GM18499 (cell line): ENCODE data around the gene TES.
A peak's percentile ranks its signal among the peaks of the same experiment; 100 is the strongest.

Experiments used
- ATAC-seq: cut with Tn5 transposase; IDR thresholded peaks from one replicate; pipeline ENCODE4 v1.9.1; 2021; ENCODE audit warnings: moderate number of reproducible peaks; ENCODE audit not compliant: insufficient read depth, unreplicated experiment

TES gene

DNA sequence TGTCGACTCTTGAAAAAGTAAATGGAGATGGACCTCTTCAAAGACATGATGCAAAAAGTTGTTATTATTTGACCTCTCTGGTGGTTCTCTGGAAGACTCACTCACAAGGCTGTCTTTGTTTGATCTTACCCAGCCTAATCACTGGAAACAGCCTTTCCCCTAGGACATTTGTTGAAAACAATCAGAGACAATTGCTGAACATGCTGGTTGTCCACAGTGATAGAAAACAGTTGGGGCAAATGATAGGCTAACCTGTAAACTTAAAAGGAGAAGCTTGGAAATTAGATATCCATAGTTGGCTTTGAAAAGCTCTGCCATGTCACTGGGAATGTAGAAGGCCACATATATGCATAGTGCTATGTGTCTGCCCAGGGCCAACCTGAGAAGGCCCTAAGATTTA, 22.9 kb upstream of the TES start:
- ATAC-seq, result no peak

DNA sequence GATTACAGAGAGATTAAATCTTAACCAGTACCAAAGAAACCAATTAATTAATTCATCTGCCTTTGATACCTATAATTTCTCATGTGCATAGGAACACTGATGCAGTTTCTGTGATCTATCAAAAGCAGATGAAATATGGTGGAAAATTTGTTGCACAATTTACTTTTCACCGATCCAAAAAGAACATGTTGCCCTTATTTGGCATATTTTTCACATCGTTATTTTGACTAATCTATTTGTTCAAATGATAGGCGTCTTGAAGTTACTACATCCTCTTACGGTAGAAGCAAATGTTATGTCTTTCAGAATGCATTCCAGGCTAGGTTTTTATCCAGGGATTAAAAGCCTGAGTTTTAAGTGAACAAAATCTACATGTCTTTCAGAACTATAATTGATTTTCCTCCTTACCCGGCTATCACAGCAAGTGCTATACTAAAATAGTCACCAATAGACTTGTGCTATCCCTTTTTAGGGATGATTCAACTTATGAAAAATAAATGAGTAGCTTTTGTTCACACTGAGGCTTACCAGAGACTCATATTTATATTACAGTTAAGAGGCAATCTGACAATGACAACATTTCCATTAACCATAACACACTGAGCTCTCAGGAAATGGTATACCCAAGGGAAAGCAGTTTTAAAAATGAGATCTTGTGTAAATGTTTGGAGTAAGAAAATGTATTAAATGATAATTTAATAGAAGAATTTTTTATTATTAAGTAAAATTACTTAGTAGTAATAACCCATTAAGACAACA, 16.8 kb upstream of the TES start:
- ATAC-seq, result no peak

GRCh38 chr7:116194115-116194514, 16.2 kb upstream of the TES start:
- ATAC-seq, result no peak

DNA sequence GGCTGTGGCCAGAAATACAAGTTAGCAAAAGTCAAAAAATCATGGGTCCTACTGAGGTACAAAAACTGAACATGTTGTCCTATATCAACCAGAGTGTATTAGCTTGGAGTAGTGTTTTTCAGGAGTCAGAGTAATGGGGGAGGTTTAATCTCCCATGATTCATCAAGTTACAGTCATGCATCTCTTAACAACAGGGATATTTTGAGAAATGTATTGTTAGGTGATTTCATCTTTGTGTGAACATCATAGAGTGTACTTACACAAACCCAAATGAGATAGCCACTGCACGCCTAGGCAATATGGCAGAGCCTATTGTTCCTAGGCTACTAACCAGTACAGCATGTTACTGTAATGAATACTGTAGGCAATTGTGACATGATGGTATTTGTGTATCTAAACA, 14.9 kb upstream of the TES start:
- no peak for ATAC-seq

GRCh38 chr7:116196947-116197346, 13.4 kb upstream of the TES start:
- no peak for ATAC-seq

- no peak for ATAC-seq
Measured at GRCh38 chr7:116197360-116197759, 13.0 kb upstream of the TES start.

- ATAC-seq, result no peak
Measured at GRCh38 chr7:116198748-116199410, 11.5 kb upstream of the TES start.

- no peak for ATAC-seq
Measured at GRCh38 chr7:116200963-116201362, 9.4 kb upstream of the TES start.

GRCh38 chr7:116206141-116206540, 4.2 kb upstream of the TES start:
- no peak for ATAC-seq

GRCh38 chr7:116208919-116209318, 1.4 kb upstream of the TES start:
- no peak for ATAC-seq

DNA sequence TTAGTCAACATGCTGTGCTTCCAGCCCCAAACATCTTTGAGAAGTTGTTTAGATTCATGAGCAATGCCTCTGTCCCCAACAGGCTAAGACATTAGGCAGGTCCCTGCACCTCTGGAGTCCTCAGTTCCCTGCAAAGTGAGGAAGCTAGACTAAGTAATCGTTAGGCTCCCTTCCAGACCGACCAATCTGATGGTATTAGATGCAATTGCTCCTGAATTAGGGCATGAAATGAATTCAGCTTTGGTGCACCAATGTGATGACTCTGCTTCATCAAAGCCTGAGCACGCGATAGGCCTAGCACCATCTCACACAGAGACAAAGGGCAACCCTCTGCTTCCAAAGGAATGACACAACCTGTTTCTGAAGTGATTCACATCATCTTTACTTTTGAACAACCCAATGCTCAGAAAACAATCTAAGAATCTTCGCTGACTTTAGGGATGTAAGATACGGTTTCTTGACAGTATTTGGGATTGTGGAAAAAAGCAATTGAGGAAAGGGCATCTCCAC, 723 bp upstream of the TES start:
- ATAC-seq, result no peak

DNA sequence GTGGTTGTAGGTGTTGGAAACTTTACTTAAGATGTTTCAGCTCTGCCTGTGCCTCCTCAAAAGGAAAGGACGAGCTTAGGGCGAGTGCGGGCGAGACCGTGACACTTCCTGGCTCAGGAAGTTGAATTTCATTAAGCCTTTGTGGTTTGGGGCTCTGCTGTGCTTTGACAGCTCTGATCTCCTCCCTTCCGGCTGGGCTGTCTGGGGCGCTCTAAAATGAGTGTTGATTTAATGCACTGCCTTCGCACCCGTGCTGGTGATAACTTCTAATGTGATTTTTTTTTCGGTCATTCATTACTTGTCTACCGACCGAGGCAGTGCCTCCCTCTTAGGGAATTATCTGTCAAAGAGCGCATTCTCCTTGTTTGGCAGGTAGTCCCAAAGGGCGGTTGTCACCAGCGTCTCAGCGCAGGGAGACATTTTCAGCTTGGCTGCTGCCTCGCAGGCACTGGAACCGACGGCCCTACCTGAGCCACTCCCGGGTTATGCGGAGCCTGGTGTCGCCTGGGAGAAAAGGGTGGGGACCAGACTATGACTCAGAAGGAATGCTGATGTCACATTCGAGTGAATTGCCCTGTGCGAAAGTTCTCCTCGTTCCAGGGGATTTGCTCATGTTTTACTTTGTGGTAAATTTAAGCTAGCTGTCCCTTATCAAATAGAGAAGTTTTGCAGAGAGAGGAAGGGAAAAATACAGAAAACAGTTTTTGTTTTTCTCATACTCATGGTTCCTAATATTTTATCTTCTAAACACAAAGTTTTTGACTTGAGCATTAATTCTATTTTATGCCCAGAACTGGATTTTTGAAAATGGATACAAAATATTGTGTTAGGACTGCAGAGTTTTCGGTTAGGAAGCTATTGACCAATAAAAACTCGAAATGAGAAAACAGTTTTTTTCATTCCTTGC, 920 bp downstream of the TES start:
- ATAC-seq, result peak; percentile 67

GRCh38 chr7:116211913-116212596, 1.7 kb downstream of the TES start:
- no peak for ATAC-seq

DNA sequence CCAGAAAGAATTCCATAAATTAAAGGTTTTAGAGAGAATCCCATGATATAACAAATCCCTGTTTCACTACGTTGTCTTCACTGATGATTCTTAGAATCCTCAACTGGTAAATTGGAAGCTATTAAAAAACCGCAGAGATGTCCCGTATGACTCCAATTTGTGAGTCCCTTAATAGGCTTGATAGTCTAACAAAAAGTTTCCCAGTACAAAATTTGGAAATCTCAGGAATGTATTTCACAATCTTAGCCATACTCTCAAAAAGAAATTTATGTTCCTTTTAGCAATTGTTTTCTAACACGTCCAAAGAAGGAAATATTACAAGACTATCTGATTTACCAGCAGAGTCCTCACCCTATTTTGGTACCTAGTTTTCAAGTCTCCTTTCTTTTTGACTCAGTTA, 2.5 kb downstream of the TES start:
- ATAC-seq, result no peak

- no peak for ATAC-seq
Measured at GRCh38 chr7:116213361-116214130, 3.2 kb downstream of the TES start.

DNA sequence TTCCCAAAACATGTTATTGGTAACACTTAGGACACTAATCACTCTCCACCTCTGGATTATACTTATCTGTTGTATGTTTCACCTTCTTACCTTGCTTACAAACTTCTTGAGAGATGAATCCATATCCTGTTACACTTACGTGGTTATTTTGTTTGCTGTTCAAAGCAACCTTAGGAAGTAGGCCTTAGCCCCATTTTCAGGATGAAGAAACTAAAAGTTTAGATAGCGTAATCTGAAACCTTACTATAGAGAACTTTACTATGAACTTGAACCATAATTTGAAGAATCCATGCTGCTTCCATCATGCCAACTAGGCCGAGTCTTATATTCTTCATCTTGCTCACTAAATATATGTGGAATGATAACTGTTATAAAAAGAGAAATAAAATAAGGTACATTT, 4.6 kb downstream of the TES start:
- ATAC-seq, result no peak

GRCh38 chr7:116215551-116215950, 5.2 kb downstream of the TES start:
- ATAC-seq, result no peak

DNA sequence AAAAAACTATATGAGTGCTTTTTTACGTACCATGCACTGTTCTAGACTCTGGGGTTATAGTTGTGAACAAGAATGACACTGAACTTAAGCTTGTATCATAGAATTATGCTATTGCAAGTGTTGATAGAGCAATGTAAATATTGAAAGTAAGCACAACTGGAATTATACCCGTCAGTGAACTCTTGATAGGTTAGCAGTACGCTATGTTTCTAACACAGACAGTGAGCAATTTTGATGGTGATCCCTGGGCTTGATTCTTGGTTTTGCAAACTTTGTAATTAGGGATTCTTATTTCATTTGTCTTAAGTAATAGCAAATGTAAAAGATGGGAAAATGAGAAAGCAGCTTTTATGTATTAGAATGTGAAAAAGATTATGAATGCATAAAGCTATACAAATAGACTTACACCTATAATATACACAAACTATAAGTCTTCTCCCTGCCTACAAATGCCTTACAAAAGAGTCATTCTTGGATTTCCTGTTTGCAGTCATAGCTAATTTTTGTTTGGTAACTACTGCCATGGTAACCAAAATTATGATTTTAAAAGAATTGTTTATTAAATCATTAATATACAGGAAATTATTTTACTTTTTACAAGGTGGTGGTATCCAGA, 6.7 kb downstream of the TES start:
- no peak for ATAC-seq

- no peak for ATAC-seq
Measured at GRCh38 chr7:116218051-116218645, 7.8 kb downstream of the TES start.
